GM19467 (cell line): ENCODE results near the gene GOLGA6L24.
"Not testable (repeated sequence)": the region's sequence is repeated elsewhere in the genome, so short reads cannot be mapped to it uniquely, and the experiment has no call there.

Experiments used
- ATAC-seq: cut with Tn5 transposase; IDR thresholded peaks from one replicate; pipeline ENCODE4 v1.9.1; 2021; ENCODE audit warnings: mild to moderate bottlenecking, moderate library complexity; ENCODE audit not compliant: unreplicated experiment

GOLGA6L24 gene, protein sequence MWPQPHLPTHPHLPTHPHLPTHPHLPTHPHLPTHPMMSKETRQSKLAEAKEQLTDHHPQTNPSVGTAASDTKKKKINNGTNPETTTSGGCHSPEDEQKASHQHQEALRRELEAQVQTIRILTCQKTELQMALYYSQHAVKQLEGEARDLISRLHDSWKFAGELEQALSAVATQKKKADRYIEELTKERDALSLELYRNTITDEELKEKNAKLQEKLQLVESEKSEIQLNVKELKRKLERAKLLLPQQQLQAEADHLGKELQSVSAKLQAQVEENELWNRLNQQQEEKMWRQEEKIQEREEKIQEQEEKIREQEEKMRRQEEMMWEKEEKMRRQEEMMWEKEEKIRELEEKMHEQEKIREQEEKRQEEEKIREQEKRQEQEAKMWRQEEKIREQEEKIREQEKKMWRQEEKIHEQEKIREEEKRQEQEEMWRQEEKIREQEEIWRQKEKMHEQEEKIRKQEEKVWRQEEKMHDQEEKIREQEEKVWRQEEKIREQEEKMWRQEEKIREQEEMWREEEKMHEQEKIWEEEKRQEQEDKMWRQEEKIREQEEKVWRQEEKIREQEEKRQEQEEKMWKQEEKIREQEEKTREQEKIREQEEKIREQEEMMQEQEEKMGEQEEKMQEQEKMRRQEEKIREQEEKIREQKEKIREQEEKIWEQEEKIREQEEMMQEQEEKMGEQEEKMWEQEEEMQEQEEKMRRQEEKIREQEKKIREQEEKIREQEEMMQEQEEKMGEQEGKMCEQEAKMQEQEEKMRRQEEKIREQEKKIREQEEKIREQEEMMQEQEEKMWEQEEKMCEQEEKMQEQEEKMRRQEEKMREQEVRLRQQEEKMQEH

DNA sequence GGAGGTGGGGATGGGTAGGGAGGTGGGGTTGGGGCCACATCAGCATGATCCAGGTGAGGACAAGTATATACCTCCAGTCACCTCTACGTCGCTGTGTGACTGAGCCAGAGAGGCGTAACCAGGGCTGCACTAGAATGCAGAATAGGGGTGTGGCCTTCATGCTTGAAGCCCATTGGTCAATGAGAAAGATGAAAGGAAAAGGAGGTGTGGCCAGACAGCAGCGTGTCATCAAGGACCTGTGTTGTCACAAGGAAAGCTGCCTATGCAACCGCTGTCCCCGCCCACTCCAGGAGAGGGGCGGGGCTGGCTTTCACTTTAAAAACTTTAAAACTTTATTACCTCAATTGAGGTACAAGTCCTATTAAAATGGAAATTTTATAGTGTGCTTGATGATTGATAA is at the start of gene GOLGA6L24:
TSS of gene GOLGA6L24 (minus strand) at position 101 of the 400 bp plus-strand sequence. CDS start at position 40, 61 bp downstream.
- not testable (repeated sequence) for ATAC-seq

DNA sequence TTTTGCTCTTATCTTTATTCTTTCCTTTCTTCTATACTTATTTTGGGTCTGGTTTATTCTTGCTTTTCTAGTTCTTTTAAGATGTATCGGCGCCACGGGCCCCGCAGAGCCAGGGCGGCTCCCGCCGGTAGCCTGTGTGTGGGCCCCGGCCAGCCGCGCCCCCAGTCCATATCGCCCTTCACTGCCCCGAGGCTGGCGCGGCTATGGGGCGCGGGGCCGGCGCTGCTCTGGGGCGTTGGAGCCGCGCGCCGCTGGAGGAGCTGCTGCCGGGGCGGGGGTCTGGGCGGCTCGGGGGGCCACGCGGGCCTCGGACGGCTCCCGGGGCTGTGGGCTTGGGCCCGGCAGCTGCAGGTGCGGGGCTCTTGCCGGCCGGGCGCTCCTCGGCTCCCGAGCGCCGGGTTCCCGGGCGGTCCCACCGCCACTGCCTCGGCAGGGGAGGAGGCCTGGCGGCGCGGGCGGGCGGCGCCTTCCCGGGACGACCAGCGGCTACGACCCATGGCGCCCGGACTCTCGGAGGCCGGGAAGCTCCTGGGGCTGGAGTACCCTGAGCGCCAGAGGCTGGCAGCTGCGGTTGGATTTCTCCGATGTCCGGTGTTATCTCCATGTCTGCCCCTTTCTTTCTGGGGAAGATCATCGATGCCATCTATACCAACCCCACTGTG is 45.0 kb upstream of the GOLGA6L24 start:
- ATAC-seq = not testable (repeated sequence)

DNA sequence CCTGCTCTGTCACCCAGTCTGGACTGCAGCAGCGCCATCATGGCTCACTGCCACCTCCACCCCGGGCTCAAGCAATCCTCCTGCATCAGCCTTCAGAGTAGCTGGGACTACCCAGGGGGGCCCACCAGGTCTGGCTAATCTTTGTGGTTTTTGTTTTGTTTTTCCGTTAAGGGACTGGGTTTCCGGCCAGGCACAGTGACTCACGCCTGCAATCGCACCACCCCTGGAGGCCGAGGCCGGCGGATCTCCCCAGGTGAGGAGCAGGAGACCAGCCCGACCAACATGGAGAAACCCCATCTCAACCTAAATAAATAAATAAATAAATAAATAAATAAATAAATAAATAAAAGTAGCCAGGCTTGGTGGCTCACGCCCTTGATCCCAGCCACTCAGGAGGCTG is 38.1 kb upstream of the GOLGA6L24 start:
- ATAC-seq = not testable (repeated sequence)

DNA sequence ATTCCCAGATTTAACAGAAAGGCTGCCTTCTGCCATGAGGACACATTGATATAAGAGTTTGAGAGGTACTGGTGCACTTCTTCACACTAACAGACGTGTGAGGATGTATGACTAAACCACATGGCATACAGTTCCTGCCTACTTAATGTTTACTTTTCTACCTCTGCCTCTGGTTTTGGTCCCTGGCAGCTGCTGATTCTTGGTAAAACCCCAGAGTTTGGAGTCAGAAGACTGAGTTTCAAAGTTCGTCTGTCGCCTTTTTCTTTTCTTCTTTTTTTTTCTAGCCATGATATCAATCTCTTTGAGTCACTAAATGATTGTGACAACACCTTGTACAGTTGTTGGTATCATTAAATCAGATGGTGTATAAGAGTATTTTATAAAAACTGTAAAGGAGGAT is 22.2 kb upstream of the GOLGA6L24 start:
- ATAC-seq = not testable (repeated sequence)

DNA sequence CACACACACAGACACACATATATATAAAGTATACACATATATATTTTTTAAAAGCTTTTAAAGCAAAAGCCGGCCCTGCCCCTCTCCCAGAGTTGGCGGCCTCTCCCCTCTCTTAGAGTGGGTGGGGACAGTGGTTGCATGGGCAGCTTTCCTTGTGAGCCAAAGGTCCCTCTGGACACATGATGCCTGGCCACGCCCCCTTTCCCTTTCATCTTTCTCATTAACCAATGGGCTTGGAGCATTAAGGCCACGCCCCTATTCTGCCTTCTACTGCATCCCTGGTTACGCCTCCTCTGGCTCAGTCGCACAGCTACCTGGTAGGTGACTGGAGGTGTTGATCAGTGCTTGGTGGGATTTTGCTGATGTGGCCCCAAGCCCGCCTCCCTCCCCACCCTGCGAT is 20.5 kb upstream of the GOLGA6L24 start, which contains the start of gene GOLGA8F:
TSS of gene GOLGA8F (plus strand) at position 301 of the 400 bp plus-strand sequence. CDS start at position 399, 98 bp downstream.
- not testable (repeated sequence) for ATAC-seq

DNA sequence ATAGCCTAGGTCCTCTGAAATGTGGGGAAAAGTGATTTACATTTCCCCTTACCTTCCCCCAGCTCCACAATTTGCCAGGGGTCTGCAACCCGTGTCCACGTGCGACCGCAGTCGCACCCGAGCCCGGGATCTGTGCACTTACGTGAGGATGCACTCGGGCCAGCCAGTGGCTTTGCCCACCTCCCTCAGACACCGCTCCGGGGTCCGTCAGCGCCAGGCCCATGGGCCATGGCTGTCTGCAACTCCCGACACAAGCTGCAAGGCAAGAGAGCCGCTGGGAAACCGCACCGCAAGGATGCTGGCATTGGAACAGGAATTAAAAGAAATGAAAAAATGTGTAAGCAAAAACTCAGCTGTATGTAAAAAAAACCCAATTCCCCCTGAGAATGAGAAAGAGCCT is 7.6 kb upstream of the GOLGA6L24 start:
- ATAC-seq = not testable (repeated sequence)

DNA sequence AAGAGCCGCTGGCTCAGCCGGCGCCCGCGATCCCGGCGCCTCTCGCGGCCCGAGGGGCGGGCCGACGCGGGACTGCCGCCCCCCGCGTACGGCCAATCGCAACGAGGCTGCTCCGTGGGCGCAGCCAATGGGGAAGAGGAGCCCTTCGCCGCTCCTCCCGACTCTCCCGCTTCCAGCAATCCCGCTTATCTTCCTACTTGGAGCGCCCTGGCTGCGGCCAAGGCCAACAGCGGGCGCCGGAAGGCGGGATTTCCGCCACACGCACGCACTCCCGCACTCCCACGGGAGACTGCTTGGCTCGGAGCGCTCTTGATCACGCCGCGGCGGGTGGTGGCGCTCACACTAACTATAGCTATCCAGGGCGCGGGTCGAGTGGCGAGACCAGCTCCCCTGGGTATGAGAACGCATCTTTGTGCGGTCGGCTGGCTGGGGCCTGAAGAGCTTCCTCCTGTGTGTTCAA is 35.7 kb downstream of the GOLGA6L24 start, which contains the start of gene HERC2:
TSS of gene HERC2 (minus strand) at position 51 of the 460 bp plus-strand sequence. CDS start 746 bp downstream, outside the sequence.
- ATAC-seq = not testable (repeated sequence)

DNA sequence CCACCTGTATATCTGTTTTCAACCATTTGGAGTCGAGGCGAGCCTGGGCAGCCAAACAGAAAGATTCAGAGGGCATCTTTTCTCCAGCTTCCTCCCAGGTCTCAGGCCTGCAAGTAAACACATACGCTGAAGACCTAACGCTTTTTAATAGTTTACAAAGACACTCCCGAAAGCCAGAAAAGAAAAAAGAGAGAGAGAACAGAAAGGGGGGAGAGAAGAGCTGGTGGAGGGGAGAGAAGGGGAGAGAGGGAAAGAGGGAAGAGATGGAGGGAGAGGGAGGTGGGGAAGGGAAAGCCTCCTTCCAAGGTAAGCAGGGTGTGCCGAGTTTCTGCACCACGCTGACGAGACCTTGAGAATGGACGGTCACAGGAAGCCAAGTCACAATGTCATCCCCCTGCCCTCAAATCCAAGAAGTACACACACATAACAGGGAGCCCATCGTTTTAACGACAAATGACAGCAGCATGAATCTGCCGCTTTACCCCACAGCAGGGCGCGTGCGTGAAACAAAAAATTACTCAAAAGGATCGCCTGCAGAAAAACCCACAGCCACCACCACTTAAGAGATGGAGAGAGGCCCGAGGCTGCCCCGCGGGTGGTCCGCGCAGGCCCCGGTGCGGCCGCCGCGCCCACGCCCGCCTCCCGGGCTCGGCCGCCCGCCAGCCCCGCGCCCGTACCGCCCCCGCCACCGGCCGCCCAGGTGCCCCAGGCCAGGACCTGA is 36.4 kb downstream of the GOLGA6L24 start:
- not testable (repeated sequence) for ATAC-seq

DNA sequence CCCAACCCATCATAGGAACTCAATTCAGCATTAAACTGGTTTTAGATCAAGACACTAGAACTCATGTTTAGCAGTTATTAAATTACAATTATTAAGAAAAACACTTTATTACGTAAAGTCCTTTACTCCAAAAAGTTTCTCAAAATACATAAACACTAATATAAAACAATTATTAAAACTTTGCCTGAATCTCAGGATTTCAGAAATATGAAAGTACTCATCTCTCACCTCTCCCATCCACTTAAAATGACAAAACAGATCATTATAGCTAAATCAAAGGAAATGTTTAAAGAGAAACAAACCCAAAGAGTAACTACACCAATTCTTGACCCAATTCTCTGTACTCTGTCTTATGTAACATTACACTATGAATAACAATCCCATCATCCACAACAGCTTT is 38.2 kb downstream of the GOLGA6L24 start:
- ATAC-seq = not testable (repeated sequence)

DNA sequence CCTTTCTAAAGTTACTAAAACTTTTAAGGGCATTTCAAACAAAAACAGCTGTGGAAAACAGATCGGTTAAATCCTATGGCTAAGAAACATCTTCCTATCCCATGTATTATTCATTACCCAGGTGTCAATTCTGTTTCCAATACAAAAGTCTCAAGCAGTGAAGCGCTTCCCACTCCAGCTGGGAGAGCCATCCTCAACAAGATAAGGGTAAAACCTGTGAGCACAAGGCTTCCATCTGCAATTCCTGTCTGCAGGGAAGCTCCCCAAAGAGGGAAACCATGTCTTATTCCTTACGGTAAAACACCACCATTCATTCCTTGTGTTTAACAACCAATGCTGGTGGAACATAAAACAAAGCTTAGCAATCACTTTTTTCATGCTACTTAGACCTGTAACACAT is 39.1 kb downstream of the GOLGA6L24 start:
- ATAC-seq = not testable (repeated sequence)

DNA sequence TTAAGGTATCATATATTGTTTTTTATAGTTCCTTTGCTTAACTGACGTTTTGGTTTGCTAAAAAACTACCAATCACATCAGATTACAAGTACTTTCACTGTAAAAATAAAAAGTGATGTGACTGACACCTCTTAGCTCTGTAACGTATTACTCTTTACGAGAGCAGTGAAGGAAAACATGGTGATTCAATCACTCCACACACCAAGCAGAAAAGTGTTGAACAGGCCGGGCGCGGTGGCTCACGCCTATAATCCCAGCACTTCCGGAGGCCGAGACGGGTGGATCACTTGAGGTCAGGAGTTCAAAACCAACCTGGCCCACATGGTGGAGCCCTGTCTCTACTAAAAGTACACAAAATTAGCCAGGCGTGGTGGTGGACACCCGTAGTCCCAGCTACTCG is 39.8 kb downstream of the GOLGA6L24 start:
- not testable (repeated sequence) for ATAC-seq

DNA sequence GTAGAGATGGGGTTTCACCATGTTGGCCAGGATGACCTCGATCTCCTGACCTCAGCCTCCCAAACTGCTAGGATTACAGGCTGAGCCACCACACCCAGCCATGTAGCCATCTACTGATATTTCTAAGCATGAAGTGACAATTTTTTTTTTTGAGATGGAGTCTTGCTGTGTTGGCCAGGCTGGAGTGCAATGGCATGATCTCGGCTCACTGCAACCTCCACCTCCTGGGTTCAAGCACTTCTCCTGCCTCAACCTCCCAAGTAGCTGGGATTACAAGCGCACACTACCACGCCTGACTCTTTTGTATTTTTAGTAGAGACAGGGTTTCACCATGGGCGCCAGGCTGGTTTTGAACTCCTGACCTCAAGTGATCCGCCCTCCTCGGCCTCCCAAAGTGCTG is 40.9 kb downstream of the GOLGA6L24 start:
- ATAC-seq = not testable (repeated sequence)

DNA sequence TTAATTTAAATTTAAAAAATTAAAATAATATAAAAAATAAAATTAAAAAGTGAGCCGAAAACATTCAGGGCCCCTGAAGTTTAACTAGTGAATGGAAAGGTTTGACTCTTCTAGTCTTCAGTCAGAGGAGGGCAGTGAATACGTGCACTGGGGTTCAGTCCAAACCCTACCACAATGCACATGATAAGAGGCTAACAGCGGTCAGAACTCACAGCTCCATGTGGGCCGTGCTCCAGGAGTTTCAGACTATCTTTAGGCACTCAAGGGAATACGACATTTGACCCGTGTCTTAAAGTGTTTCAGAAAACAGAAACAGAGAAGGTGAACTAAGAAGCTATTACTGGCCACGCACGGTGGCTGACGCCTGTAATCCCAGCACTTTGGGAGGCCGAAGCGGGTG is 47.4 kb downstream of the GOLGA6L24 start:
- not testable (repeated sequence) for ATAC-seq

DNA sequence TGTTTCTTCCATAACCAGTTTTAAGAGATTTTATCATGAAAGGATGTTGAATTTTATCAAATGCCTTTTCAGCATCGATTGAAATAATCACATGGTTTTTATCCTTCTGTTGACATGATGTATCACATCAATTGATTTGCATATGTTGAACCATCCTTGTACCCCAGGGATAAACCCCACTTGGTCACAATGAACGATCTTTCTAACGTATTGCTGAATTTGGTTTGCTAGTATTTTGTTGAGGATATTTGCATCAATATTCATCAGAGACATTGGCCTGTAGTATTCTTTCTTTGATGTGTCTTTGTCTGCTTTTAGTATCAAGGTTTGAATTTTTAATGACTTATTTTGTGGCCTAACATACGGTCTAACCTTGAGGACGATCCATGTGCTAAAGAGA is 49.2 kb downstream of the GOLGA6L24 start:
- ATAC-seq = not testable (repeated sequence)
